SK-N-SH (cell line): ENCODE measurements around the gene FERMT1.

ENCODE experiments used
- CTCF ChIP-seq: fragments of 200-600 bp; sonication (generic); IDR thresholded peaks from 2 replicates; pipeline ENCODE4 v1.6.1; 2017; ENCODE audit warnings: antibody characterized with exemption, mild to moderate bottlenecking, moderate library complexity
- ELF1 ChIP-seq: IDR thresholded peaks from 2 replicates; pipeline ENCODE4 v1.4.0; 2012
- POLR2AphosphoS5 ChIP-seq: IDR thresholded peaks from 2 replicates; pipeline ENCODE4 v1.6.1; 2012; ENCODE audit warnings: low read depth, low read length
- SIN3A ChIP-seq: IDR thresholded peaks from 2 replicates; pipeline ENCODE4 v1.6.1; 2012; ENCODE audit warnings: low read depth, mild to moderate bottlenecking, low read length, moderate library complexity, borderline replicate concordance
- TCF12 ChIP-seq: IDR thresholded peaks from 2 replicates; pipeline ENCODE4 v1.4.0; 2012
- TEAD4 ChIP-seq: IDR thresholded peaks from 2 replicates; pipeline ENCODE4 v1.4.0; 2012; ENCODE audit warnings: mild to moderate bottlenecking, borderline replicate concordance; ENCODE audit not compliant: insufficient read depth
- ZBTB33 ChIP-seq: IDR thresholded peaks from 2 replicates; pipeline ENCODE4 v1.4.0; 2012; ENCODE audit warnings: low read depth, borderline replicate concordance
- TF ChIP-seq, protein P1 (sequence below): IDR thresholded peaks from 2 replicates; pipeline ENCODE4 v1.6.1; 2012; ENCODE audit warnings: mild to moderate bottlenecking, low read depth, low read length, moderate library complexity

DNA sequence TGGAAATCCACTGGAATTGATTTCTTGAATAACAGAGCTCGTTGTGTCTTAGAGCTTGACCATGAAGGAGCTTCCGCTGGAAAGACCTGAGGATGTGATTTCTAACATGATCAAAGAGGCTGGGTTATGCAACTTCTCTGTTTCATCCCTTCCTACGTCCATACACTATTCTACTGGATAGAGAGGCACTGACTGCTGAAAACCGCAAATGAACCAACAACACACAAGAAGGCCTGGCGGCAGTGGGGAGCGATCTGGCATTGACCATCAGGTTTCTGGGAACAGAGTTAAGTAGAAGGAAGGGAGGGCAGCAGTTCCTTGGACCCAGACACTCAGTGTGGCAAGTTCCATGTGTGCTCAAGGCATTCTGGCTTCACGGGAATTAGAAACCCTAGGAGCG, 82.3 kb downstream of the FERMT1 start:
- TF ChIP-seq POLR2AphosphoS5, result no peak
- no peak for TF ChIP-seq CTCF
- TF ChIP-seq ZBTB33, result no peak
- TF ChIP-seq TCF12, result no peak
- TF ChIP-seq ELF1, result no peak
- no peak for TF ChIP-seq TEAD4
- TF ChIP-seq, protein P1, sequence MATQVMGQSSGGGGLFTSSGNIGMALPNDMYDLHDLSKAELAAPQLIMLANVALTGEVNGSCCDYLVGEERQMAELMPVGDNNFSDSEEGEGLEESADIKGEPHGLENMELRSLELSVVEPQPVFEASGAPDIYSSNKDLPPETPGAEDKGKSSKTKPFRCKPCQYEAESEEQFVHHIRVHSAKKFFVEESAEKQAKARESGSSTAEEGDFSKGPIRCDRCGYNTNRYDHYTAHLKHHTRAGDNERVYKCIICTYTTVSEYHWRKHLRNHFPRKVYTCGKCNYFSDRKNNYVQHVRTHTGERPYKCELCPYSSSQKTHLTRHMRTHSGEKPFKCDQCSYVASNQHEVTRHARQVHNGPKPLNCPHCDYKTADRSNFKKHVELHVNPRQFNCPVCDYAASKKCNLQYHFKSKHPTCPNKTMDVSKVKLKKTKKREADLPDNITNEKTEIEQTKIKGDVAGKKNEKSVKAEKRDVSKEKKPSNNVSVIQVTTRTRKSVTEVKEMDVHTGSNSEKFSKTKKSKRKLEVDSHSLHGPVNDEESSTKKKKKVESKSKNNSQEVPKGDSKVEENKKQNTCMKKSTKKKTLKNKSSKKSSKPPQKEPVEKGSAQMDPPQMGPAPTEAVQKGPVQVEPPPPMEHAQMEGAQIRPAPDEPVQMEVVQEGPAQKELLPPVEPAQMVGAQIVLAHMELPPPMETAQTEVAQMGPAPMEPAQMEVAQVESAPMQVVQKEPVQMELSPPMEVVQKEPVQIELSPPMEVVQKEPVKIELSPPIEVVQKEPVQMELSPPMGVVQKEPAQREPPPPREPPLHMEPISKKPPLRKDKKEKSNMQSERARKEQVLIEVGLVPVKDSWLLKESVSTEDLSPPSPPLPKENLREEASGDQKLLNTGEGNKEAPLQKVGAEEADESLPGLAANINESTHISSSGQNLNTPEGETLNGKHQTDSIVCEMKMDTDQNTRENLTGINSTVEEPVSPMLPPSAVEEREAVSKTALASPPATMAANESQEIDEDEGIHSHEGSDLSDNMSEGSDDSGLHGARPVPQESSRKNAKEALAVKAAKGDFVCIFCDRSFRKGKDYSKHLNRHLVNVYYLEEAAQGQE, result no peak
- TF ChIP-seq SIN3A, result no peak
